Measurements from ENCODE around the gene IFTAP.

The IFTAP gene

GRCh38 chr11:36577859-36578258 lies 16.4 kb upstream of the IFTAP start:
- Mint-ChIP-seq H3K4me1 (no peaks in the 10 kb centered on the region), H3K27me3 (peaks cover 25% of the 10 kb centered on the region), H3K27ac (no peak overlapping the region), H3K9me3 (no peaks in the 10 kb centered on the region), H3K4me3 (no peak overlapping the region), H3K36me3 (no peaks in the 10 kb centered on the region)
- DNase-seq = no peak
- CTCF ChIA-PET = no interaction called here

- no peak overlapping the region for H3K4me3 Mint-ChIP-seq
- H3K27me3 Mint-ChIP-seq = peaks cover 21% of the 10 kb centered on the region
- CTCF ChIA-PET = no interaction called here
- H3K36me3 Mint-ChIP-seq = no peaks in the 10 kb centered on the region
- H3K4me1 Mint-ChIP-seq = no peaks in the 10 kb centered on the region
- no peak overlapping the region for H3K27ac Mint-ChIP-seq
- no peak for DNase-seq
- H3K9me3 Mint-ChIP-seq = no peaks in the 10 kb centered on the region
These were observed 15.8 kb upstream of the IFTAP start for GRCh38 chr11:36578458-36578857.

GRCh38 chr11:36581536-36581935 lies 12.8 kb upstream of the IFTAP start:
- H3K27me3 Mint-ChIP-seq = no peaks in the 10 kb centered on the region
- no peaks in the 10 kb centered on the region for H3K36me3 Mint-ChIP-seq
- CTCF ChIA-PET = interaction anchor here (1.5 kb wide), 1 partner anchor 90 kb away, joined by 3 read pairs; no protein-coding TSS in a partner anchor
- H3K4me3 Mint-ChIP-seq = no peak overlapping the region
- no peaks in the 10 kb centered on the region for H3K9me3 Mint-ChIP-seq
- H3K27ac Mint-ChIP-seq = no peak overlapping the region
- DNase-seq = no peak
- no peaks in the 10 kb centered on the region for H3K4me1 Mint-ChIP-seq

GRCh38 chr11:36583667-36584066 lies 10.6 kb upstream of the IFTAP start:
- CTCF ChIA-PET = no interaction called here
- Mint-ChIP-seq H3K27me3 (no peaks in the 10 kb centered on the region), H3K4me3 (no peak overlapping the region), H3K4me1 (no peaks in the 10 kb centered on the region), H3K36me3 (no peaks in the 10 kb centered on the region), H3K27ac (no peak overlapping the region), H3K9me3 (no peaks in the 10 kb centered on the region)
- no peak for DNase-seq

- CTCF ChIA-PET = interaction anchor here (1.6 kb wide), 1 partner anchor 160 kb away, joined by 4 read pairs; no protein-coding TSS in a partner anchor
- H3K27me3 Mint-ChIP-seq = no peaks in the 10 kb centered on the region
- no peak for DNase-seq
- H3K4me1 Mint-ChIP-seq = no peaks in the 10 kb centered on the region
- H3K9me3 Mint-ChIP-seq = no peaks in the 10 kb centered on the region
- H3K4me3 Mint-ChIP-seq = no peak overlapping the region
- no peaks in the 10 kb centered on the region for H3K36me3 Mint-ChIP-seq
- H3K27ac Mint-ChIP-seq = no peak overlapping the region
These were observed 7.8 kb upstream of the IFTAP start for GRCh38 chr11:36586543-36586942.

- DNase-seq = no peak
- CTCF ChIA-PET = no interaction called here
- Mint-ChIP-seq H3K27me3 (peaks cover 7% of the 10 kb centered on the region), H3K27ac (no peak overlapping the region), H3K4me3 (no peak overlapping the region), H3K36me3 (no peaks in the 10 kb centered on the region), H3K9me3 (no peaks in the 10 kb centered on the region), H3K4me1 (no peaks in the 10 kb centered on the region)
These were observed 6.2 kb upstream of the IFTAP start for GRCh38 chr11:36588099-36588498.

- Mint-ChIP-seq H3K4me1 (peaks cover 6% of the 10 kb centered on the region), H3K9me3 (no peaks in the 10 kb centered on the region), H3K4me3 (no peak overlapping the region), H3K27me3 (peaks cover 26% of the 10 kb centered on the region), H3K36me3 (no peaks in the 10 kb centered on the region), H3K27ac (no peak overlapping the region)
- CTCF ChIA-PET = interaction anchor here (0.6 to 0.7 kb wide), 2 partner anchors 88 to 148 kb away, joined by 3 to 4 read pairs; no protein-coding TSS in a partner anchor
- DNase-seq = no peak
These were observed 3.8 kb upstream of the IFTAP start for GRCh38 chr11:36590513-36590912.

GRCh38 chr11:36591433-36591832 lies 2.9 kb upstream of the IFTAP start:
- Mint-ChIP-seq H3K36me3 (no peaks in the 10 kb centered on the region), H3K9me3 (no peaks in the 10 kb centered on the region), H3K27me3 (peaks cover 26% of the 10 kb centered on the region), H3K4me1 (peaks cover 6% of the 10 kb centered on the region), H3K27ac (no peak overlapping the region), H3K4me3 (no peak overlapping the region)
- no peak for DNase-seq
- CTCF ChIA-PET = no interaction called here

GRCh38 chr11:36596880-36597279 lies 2.6 kb downstream of the IFTAP start:
- H3K4me3 Mint-ChIP-seq = no peak overlapping the region
- no peaks in the 10 kb centered on the region for H3K9me3 Mint-ChIP-seq
- peaks cover 6% of the 10 kb centered on the region for H3K4me1 Mint-ChIP-seq
- H3K27ac Mint-ChIP-seq = no peak overlapping the region
- H3K36me3 Mint-ChIP-seq = no peaks in the 10 kb centered on the region
- peaks cover 30% of the 10 kb centered on the region for H3K27me3 Mint-ChIP-seq
- CTCF ChIA-PET = no interaction called here
- DNase-seq = no peak

GRCh38 chr11:36598051-36598450 lies 3.7 kb downstream of the IFTAP start, which contains the start of gene RAG2:
TSS of gene RAG2 (minus strand) at chr11:36598236. CDS start at chr11:36594168, 4,068 bp downstream.
- CTCF ChIA-PET = no interaction called here
- H3K27ac Mint-ChIP-seq = no peak within 1 kb of the TSS
- peaks cover 6% of the 10 kb centered on the region for H3K4me1 Mint-ChIP-seq
- H3K9me3 Mint-ChIP-seq = no peaks in the 10 kb centered on the region
- no peaks in the 10 kb centered on the region for H3K36me3 Mint-ChIP-seq
- DNase-seq = no peak
- no peak within 1 kb of the TSS for H3K4me3 Mint-ChIP-seq
- H3K27me3 Mint-ChIP-seq = peaks cover 23% of the 10 kb centered on the region

GRCh38 chr11:36600180-36600579 lies 5.9 kb downstream of the IFTAP start:
- CTCF ChIA-PET = no interaction called here
- peaks cover 3% of the 10 kb centered on the region for H3K27me3 Mint-ChIP-seq
- DNase-seq = no peak
- H3K4me1 Mint-ChIP-seq = no peaks in the 10 kb centered on the region
- no peak overlapping the region for H3K27ac Mint-ChIP-seq
- H3K4me3 Mint-ChIP-seq = no peak overlapping the region
- no peaks in the 10 kb centered on the region for H3K36me3 Mint-ChIP-seq
- no peaks in the 10 kb centered on the region for H3K9me3 Mint-ChIP-seq

GRCh38 chr11:36601155-36601554 lies 6.9 kb downstream of the IFTAP start:
- Mint-ChIP-seq H3K36me3 (no peaks in the 10 kb centered on the region), H3K27me3 (peaks cover 3% of the 10 kb centered on the region), H3K9me3 (no peaks in the 10 kb centered on the region), H3K4me1 (no peaks in the 10 kb centered on the region), H3K4me3 (no peak overlapping the region), H3K27ac (no peak overlapping the region)
- CTCF ChIA-PET = no interaction called here
- no peak for DNase-seq

GRCh38 chr11:36602135-36602534 lies 7.8 kb downstream of the IFTAP start:
- CTCF ChIA-PET = interaction anchor here (1.5 kb wide), 1 partner anchor 38 kb away, joined by 5 read pairs; no protein-coding TSS in a partner anchor
- Mint-ChIP-seq H3K9me3 (no peaks in the 10 kb centered on the region), H3K27ac (no peak overlapping the region), H3K4me1 (no peaks in the 10 kb centered on the region), H3K36me3 (no peaks in the 10 kb centered on the region), H3K4me3 (no peak overlapping the region), H3K27me3 (peaks cover 3% of the 10 kb centered on the region)
- no peak for DNase-seq

- Mint-ChIP-seq H3K4me3 (no peak overlapping the region), H3K27me3 (no peaks in the 10 kb centered on the region), H3K4me1 (no peaks in the 10 kb centered on the region), H3K36me3 (no peaks in the 10 kb centered on the region), H3K9me3 (no peaks in the 10 kb centered on the region), H3K27ac (no peak overlapping the region)
- CTCF ChIA-PET = interaction anchor here (0.9 to 1.0 kb wide), 2 partner anchors 12 to 48 kb away, joined by 3 read pairs; no protein-coding TSS in a partner anchor
- no peak for DNase-seq
These were observed 11.2 kb downstream of the IFTAP start for GRCh38 chr11:36605221-36606216.

All from activated naive CD4-positive, alpha-beta T cell treated with anti-CD3 and anti-CD28 coated beads, Interleukin-2, amount 10 ng/mL, durations not matched to agents 7 days and 5 days (primary cell).